GM18511 (cell line): ENCODE results near the gene ARHGAP25.
A peak's percentile ranks its signal among the peaks of the same experiment; 100 is the strongest.

Source experiments
- ATAC-seq: cut with Tn5 transposase; IDR thresholded peaks from one replicate; pipeline ENCODE4 v1.9.1; 2021; ENCODE audit warnings: mild to moderate bottlenecking, moderate library complexity; ENCODE audit not compliant: unreplicated experiment

ARHGAP25 gene

DNA sequence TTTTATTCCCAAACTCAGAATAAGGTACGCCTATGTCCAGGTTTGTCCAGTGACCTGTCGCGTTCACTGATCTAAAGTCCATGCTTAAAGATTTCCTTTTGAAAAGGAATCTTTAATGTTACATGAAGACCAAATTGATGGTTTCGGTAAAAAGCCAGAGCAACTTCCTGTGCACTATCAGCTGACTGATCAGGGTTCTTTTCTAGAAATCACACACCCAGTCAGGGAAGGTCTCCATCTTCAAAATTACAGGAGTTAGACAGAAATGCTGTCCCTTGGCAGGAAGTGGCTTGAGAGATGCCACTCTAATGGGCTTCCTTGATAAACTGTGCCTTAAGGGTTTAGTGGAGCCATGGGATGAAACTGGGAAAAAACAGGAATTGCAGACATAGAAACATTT is 14.7 kb upstream of the ARHGAP25 start:
- no peak for ATAC-seq

GRCh38 chr2:68720665-68721064 is 13.9 kb upstream of the ARHGAP25 start:
- ATAC-seq: no peak

- ATAC-seq: peak; percentile 87
Measured at GRCh38 chr2:68721482-68722101, 13.0 kb upstream of the ARHGAP25 start.

GRCh38 chr2:68722712-68723111 is 11.9 kb upstream of the ARHGAP25 start:
- ATAC-seq: no peak

GRCh38 chr2:68723181-68723580 is 11.4 kb upstream of the ARHGAP25 start:
- ATAC-seq: no peak

DNA sequence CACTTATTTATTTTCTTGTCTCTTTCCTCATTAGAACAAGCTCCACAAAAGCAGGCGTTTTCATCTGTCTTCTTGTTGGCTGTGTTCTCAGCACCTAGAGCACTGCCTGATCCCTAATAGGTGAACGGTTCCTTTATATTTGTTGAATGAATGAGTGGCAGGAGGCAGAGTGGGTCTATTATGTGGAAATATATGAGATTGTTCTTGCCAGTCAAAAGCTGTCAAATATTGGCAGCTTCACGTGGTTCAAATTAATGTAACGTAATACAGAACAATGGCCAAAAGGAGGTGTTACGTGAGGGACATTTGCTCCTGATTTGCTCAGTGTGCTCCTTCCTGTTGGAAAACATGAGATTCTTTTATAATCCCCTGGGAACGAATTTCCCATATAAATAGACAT is 8.5 kb upstream of the ARHGAP25 start:
- no peak for ATAC-seq

DNA sequence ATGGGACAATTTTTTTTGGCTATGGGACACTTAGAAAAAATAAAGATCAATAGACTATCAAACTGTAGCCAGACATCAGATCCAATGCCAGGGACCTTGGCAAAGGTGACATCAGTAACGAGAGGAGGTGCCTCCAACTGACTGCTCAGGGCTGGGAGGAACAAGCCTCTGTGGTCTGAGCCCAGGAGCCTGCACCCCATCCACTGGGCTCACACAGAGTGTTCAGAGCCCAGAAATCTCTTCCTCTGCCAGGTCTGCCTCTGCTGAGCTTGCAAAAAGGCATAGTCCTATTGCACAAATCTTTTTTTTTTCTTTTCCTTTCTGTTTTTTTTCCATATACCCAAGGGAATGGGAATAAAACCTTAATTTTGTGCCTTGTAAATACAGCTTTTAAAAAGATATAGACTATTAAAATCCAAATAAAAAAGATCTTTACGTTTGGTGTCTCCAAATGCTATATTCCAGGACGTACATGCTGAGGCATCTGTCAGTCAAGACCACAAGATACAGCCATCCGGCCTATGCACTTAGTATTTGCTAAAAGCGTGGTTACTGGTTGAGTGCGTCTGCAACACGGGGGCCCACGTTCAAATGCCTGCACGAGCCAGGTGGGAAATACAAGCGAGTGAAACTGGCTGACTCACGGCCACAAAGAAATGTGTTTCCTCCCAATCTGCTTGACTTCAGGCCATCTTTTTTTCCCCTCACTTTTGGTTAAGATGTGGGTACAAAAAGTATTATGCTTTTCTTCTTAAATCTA is 7.8 kb upstream of the ARHGAP25 start:
- ATAC-seq: peak; percentile 99

- ATAC-seq: no peak
Measured at GRCh38 chr2:68727683-68728375, 6.8 kb upstream of the ARHGAP25 start.

GRCh38 chr2:68730828-68731227 is 3.8 kb upstream of the ARHGAP25 start:
- ATAC-seq: no peak

- ATAC-seq: no peak
Measured at GRCh38 chr2:68732036-68732932, 2.3 kb upstream of the ARHGAP25 start.

GRCh38 chr2:68733365-68733764 is 1.2 kb upstream of the ARHGAP25 start:
- no peak for ATAC-seq

- no peak for ATAC-seq
Measured at GRCh38 chr2:68734176-68734575, 435 bp upstream of the ARHGAP25 start.

DNA sequence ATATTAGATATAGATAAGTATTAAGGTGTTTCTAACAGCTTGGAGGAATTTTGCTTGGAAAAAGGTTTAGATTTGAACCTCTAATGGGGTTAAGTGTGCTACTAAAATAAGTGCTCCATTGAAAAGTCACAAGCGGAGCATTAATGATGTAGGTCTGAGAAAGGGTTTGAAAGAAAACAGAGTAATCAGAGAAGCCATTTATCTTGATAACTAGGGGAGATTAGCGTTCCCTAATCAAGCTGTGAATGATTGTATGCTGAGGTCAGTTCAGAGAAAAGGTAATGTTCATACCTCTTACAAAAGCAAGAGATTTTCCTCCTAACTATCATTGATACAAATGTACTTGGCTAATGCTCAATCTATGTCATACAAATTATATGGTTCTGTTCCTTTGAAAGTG is 1.5 kb downstream of the ARHGAP25 start:
- ATAC-seq: no peak

- ATAC-seq: peak; percentile 48
Measured at GRCh38 chr2:68737711-68738110, 3.1 kb downstream of the ARHGAP25 start.

GRCh38 chr2:68738906-68739594 is 4.4 kb downstream of the ARHGAP25 start:
- ATAC-seq: no peak

DNA sequence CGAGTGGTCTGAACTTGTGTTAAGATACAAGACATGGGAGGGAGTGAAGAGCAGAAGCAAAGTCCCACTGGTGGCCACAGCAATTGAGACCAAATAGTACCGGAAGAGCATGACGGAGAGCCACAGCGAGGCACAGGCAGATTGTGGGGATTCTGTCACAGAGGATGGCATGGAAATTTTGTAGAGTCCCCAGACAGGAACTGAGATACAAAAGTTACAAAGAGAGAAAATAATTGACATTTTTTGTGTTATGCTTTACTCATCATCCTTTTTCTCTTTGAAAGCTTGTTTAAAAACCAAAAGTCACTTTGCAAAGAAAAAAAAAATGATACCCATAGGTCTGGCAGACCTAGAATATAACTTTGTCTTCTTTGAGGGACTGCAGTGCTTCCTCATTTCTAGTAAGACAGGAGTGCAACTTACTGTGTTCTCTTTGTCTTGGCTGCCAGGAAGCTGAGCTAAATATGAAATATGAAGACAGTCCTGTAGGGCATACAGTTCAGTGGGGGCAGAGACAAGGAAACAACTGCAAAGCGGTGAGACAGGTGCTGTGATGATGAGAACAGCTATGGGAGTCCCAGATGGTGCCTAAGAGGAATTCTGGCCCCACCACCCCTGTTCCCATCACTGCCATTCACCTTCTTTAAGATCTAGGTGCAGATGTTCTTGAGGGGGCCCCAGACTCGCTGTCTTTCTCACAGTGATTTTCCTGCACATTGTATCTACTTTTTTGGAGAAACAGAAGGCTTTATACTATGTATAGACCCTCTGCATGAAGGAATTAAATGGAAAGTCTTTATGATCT is 5.2 kb downstream of the ARHGAP25 start:
- ATAC-seq: peak; percentile 27

- ATAC-seq: no peak
Measured at GRCh38 chr2:68740400-68740914, 5.8 kb downstream of the ARHGAP25 start.

GRCh38 chr2:68741238-68741637 is 6.6 kb downstream of the ARHGAP25 start:
- no peak for ATAC-seq

DNA sequence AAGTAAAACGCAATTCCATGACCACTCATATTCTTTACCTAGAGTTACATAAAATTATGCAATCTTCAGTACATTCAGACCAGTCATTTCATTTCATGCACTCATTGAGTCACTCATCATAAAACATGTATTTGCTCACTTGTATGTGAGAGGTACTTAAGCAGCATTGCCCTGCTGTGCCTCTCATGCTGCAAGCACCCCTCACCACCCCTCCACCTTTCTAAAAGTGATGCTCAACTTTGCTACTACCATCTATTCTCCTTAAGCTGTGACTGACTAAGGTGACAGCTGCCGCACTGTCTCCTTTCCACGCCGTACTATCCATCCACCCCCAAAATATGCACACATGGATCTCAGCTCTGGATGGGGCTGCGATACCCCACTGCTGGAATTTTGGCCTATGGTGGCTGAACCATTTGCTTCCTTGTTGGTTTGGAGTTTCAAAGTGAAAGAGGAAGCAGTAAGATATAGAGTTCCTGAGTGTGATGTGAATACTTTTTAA is 7.2 kb downstream of the ARHGAP25 start:
- ATAC-seq: no peak
